HepG2 (cell line): ENCODE data around the gene VKORC1. TPM values are rescaled to one million over a fixed set of nuclear protein-coding genes. Genes with fewer than 3 reads are reported as not detected.
A peak's percentile ranks its signal among the peaks of the same experiment; 100 is the strongest.

Source experiments
- DBP ChIP-seq: sonication (generic); formaldehyde crosslinking; IDR thresholded peaks from 2 replicates; pipeline ENCODE4 v1.4.0; 2020; ENCODE audit warnings: missing genetic modification reagents; ENCODE audit errors: not compliant biosample characterization
- HOXA5 ChIP-seq: sonication (generic); formaldehyde crosslinking; IDR thresholded peaks from 2 replicates; pipeline ENCODE4 v1.4.0; 2020; ENCODE audit warnings: missing genetic modification reagents
- IKZF1 ChIP-seq: fragments of 450-650 bp; IDR thresholded peaks from 2 replicates; pipeline ENCODE4 v1.7.1; 2016
- KDM3A ChIP-seq: IDR thresholded peaks from 2 replicates; pipeline ENCODE4 v1.6.1; 2018; ENCODE audit warnings: low read depth, missing compliant biosample characterization
- KIAA2018 ChIP-seq: sonication (generic); formaldehyde crosslinking; IDR thresholded peaks from 2 replicates; pipeline ENCODE4 v1.5.0; 2020; ENCODE audit warnings: mild to moderate bottlenecking, missing genetic modification reagents, borderline replicate concordance
- MEIS2 ChIP-seq: sonication (generic); formaldehyde crosslinking; IDR thresholded peaks from 2 replicates; pipeline ENCODE4 v1.9.0; 2021; ENCODE audit warnings: mild to moderate bottlenecking, missing genetic modification reagents
- NCOA1 ChIP-seq: sonication (generic); formaldehyde crosslinking; IDR thresholded peaks from 2 replicates; pipeline ENCODE4 v1.9.0; 2021; ENCODE audit warnings: missing genetic modification reagents
- SSRP1 ChIP-seq: IDR thresholded peaks from 2 replicates; pipeline ENCODE4 v1.6.1; 2016; ENCODE audit warnings: control low read depth
- TAF15 ChIP-seq: fragments of 200-400 bp; formaldehyde crosslinking; IDR thresholded peaks from one replicate; pipeline ENCODE4 v1.6.1; 2018; ENCODE audit warnings: mild to moderate bottlenecking, low read depth, low read length; ENCODE audit not compliant: poor library complexity, severe bottlenecking
- ZFAT ChIP-seq: sonication (generic); formaldehyde crosslinking; conservative IDR thresholded peaks from 2 replicates; pipeline ENCODE4 v1.8.1; 2023; ENCODE audit warnings: missing genetic modification reagents, inconsistent platforms
- ZFY ChIP-seq: sonication (generic); formaldehyde crosslinking; IDR thresholded peaks from 2 replicates; pipeline ENCODE4 v1.4.0; 2020; ENCODE audit warnings: missing genetic modification reagents
- ZNF101 ChIP-seq: sonication (generic); formaldehyde crosslinking; IDR thresholded peaks from 2 replicates; pipeline ENCODE4 v1.4.0; 2020; ENCODE audit warnings: mild to moderate bottlenecking, low read depth, missing genetic modification reagents, borderline replicate concordance
- ZNF205 ChIP-seq: IDR thresholded peaks from 2 replicates; pipeline ENCODE4 v1.6.1; 2018; ENCODE audit warnings: missing biosample characterization, missing genetic modification reagents
- ZNF296 ChIP-seq: sonication (generic); formaldehyde crosslinking; conservative IDR thresholded peaks from 2 replicates; pipeline ENCODE4 v1.5.0; 2020; ENCODE audit warnings: mild to moderate bottlenecking, missing genetic modification reagents
- ZNF326 ChIP-seq: sonication (generic); formaldehyde crosslinking; IDR thresholded peaks from 2 replicates; pipeline ENCODE4 v1.4.0; 2020; ENCODE audit warnings: missing genetic modification reagents, borderline replicate concordance
- ZNF367 ChIP-seq: sonication (generic); formaldehyde crosslinking; IDR thresholded peaks from 2 replicates; pipeline ENCODE4 v1.4.0; 2020; ENCODE audit warnings: missing genetic modification reagents, borderline replicate concordance
- ZNF468 ChIP-seq: sonication (generic); formaldehyde crosslinking; IDR thresholded peaks from 2 replicates; pipeline ENCODE4 v1.8.0; 2022; ENCODE audit warnings: mild to moderate bottlenecking, moderate library complexity, missing genetic modification reagents
- ZNF672 ChIP-seq: sonication (generic); formaldehyde crosslinking; IDR thresholded peaks from 2 replicates; pipeline ENCODE4 v1.8.1; 2022; ENCODE audit warnings: missing genetic modification reagents
- polyA plus RNA-seq, 8 experiments: library from polyadenylated mRNA; depleted of rRNA in 3 of 8; stranded (reverse) in 7 of 8; unstranded in 1 of 8; fragments of >200 nt; fragmentation: Illumina TruSeq in 4 of 8; extraction: Trizol in 4 of 8; gene quantifications; 2 replicates each; pipeline versions ENCODE4 v1.2.1 to v1.2.3, GENCODE V29; 2011 to 2016; ENCODE audit warnings: low read depth in 4 of 8, missing spikeins in 1 of 8, mixed read lengths in 1 of 8; ENCODE audit not compliant: insufficient read depth in 1 of 8
- total RNA-seq, 5 experiments: library from RNA; depleted of rRNA; stranded (reverse); fragments of >200 nt; fragmentation: Illumina TruSeq; extraction: Trizol; gene quantifications; 2 replicates each; pipeline ENCODE4 v1.2.3, GENCODE V29; 2016; ENCODE audit warnings: low read depth in 1 of 5
- TF ChIP-seq, protein P1 (sequence below): sonication (generic); formaldehyde crosslinking; IDR thresholded peaks from 2 replicates; pipeline ENCODE4 v1.4.0; 2020; ENCODE audit warnings: mild to moderate bottlenecking, low read depth, missing genetic modification reagents

The VKORC1 gene
- total and polyA plus RNA-seq, 2 of the 13 experiments (the other 11 are each of a cell fraction or from before 2014, with no cell fraction given) = 141 to 615 TPM

DNA sequence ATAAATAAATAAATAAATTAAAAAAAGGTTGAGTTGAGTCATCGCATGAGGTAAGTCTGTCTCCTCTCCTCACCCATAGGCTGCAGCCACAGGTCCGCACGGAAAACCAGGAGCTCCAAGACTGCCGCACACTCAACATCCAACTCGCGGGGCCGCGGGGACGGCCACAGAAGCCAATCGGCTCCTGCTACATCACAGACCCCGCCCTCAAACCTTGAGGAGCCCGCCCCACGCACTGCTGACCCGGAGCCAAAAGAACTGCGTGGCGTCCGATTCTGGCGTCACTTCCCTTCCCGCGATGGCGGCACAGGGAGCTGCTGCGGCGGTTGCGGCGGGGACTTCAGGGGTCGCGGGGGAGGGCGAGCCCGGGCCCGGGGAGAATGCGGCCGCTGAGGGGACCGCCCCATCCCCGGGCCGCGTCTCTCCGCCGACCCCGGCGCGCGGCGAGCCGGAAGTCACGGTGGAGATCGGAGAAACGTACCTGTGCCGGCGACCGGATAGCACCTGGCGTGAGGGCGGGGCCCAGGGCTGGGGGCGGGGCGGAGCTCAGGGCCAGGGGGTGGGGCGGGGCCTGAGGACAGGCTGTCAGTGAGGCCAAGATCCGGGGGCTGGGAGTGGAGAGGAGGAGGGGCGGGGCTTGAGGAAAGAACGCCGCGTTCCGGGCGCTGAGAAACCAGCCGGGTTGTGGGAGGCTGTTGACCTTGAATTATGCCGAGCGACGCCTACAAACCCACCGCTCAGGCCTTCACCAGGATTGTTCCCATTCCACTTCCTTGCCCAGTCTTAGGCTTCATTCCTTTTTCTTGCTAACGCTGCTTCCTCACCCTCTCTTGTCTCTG, 23.0 kb upstream of the VKORC1 start, which contains the start of gene KAT8 (continued):
- TF ChIP-seq ZFAT (CRISPR knock-in tag) (no peak), KIAA2018 (CRISPR knock-in tag) (0 out of 2 replicates have a peak, but pooled peaks have one; percentile 46), HOXA5 (CRISPR knock-in tag) (0 out of 2 replicates have a peak, but pooled peaks have one; percentile 48), ZNF468 (CRISPR knock-in tag) (0 out of 2 replicates have a peak, but pooled peaks have one; percentile 37), NCOA1 (CRISPR knock-in tag) (no peak), SSRP1 (CRISPR knock-in tag) (no peak), KDM3A (peak; percentile 95), ZNF367 (CRISPR knock-in tag) (no peak), ZNF205 (peak; percentile 78), ZNF101 (CRISPR knock-in tag) (no peak), TAF15 (peak; percentile 60), ZNF326 (0 out of 2 replicates have a peak, but pooled peaks have one; percentile 59), ZFY (CRISPR knock-in tag) (peak; percentile 59), MEIS2 (CRISPR knock-in tag) (peak; percentile 6), IKZF1 (no peak), ZNF672 (CRISPR knock-in tag) (no peak), ZNF296 (no peak), DBP (CRISPR knock-in tag) (no peak)
- TF ChIP-seq, protein P1, sequence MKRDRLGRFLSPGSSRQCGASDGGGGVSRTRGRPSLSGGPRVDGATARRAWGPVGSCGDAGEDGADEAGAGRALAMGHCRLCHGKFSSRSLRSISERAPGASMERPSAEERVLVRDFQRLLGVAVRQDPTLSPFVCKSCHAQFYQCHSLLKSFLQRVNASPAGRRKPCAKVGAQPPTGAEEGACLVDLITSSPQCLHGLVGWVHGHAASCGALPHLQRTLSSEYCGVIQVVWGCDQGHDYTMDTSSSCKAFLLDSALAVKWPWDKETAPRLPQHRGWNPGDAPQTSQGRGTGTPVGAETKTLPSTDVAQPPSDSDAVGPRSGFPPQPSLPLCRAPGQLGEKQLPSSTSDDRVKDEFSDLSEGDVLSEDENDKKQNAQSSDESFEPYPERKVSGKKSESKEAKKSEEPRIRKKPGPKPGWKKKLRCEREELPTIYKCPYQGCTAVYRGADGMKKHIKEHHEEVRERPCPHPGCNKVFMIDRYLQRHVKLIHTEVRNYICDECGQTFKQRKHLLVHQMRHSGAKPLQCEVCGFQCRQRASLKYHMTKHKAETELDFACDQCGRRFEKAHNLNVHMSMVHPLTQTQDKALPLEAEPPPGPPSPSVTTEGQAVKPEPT (CRISPR knock-in tag) = peak; percentile 69; the same call in 1 of the 2 replicates
